ENCODE measurements around the gene NLRC5. TPM values are rescaled to one million over a fixed set of nuclear protein-coding genes. Genes with fewer than 3 reads are reported as not detected.

NLRC5 gene
- total RNA-seq, 1 experiment from 2014 or later, result 0.98 TPM

DNA sequence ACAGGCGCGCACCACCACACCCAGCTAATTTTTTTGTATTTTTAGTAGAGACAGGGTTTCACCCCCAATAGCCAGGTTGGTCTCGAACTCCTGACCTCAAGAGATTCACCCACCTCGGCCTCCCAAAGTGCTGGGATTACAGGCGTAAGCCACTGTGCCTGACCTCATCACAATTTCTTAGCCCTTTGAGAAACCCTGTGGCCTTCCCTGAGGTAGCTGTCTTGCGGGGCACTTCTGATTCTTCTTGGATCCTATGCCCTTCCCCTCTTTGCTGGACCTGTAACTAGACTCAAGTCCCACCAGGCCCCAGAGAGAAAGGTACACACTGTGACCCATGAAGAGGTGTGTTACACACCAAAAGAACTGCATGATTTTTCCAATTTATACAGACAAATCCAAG lies 41.1 kb upstream of the NLRC5 start:
- ChIA-PET POLR2A (ENCODE audit: unreplicated experiment) (no interaction called here), CTCF (no interaction called here)
- Histone ChIP-seq H3F3A (ENCODE audit: low read length, unreplicated experiment) (no peaks in the 10 kb centered on the region), H3K27me3 (ENCODE audit: low read length) (no peaks in the 10 kb centered on the region), H4K20me1 (ENCODE audit: low read length) (no peaks in the 10 kb centered on the region), H3K9ac (ENCODE audit: low read length) (no peak overlapping the region), H3K4me3 (ENCODE audit: low read length) (no peak overlapping the region), H3K27ac (ENCODE audit: low read length) (no peak overlapping the region), H3K4me1 (ENCODE audit: insufficient read depth, low read length) (peaks cover 17% of the 10 kb centered on the region), H3K36me3 (ENCODE audit: low read depth, low read length) (peaks cover 11% of the 10 kb centered on the region; the same call in 1 of the 2 replicates), H3K9me3 (ENCODE audit: low read length) (no peaks in the 10 kb centered on the region), H2AFZ (ENCODE audit: low read length) (no peak overlapping the region), H3K79me2 (ENCODE audit: low read length) (no peaks in the 10 kb centered on the region), H3K4me2 (ENCODE audit: low read length) (no peak overlapping the region), H3K9me2 (replicated peaks; ENCODE audit: low read length) (no peaks in the 10 kb centered on the region)
- no peak for ATAC-seq
- DNase-seq, result no peak
- TF ChIP-seq EZH2 (IDR thresholded peaks at IDR 0.05; ENCODE audit: low read length, unreplicated experiment) (no peak), EZH2phosphoT487 (IDR thresholded peaks at IDR 0.05; ENCODE audit: borderline replicate concordance, low read length) (no peak)
- TF ChIP-seq, protein P1, sequence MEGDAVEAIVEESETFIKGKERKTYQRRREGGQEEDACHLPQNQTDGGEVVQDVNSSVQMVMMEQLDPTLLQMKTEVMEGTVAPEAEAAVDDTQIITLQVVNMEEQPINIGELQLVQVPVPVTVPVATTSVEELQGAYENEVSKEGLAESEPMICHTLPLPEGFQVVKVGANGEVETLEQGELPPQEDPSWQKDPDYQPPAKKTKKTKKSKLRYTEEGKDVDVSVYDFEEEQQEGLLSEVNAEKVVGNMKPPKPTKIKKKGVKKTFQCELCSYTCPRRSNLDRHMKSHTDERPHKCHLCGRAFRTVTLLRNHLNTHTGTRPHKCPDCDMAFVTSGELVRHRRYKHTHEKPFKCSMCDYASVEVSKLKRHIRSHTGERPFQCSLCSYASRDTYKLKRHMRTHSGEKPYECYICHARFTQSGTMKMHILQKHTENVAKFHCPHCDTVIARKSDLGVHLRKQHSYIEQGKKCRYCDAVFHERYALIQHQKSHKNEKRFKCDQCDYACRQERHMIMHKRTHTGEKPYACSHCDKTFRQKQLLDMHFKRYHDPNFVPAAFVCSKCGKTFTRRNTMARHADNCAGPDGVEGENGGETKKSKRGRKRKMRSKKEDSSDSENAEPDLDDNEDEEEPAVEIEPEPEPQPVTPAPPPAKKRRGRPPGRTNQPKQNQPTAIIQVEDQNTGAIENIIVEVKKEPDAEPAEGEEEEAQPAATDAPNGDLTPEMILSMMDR (conservative IDR thresholded peaks at IDR 0.05; ENCODE audit: low read depth, low read length), result no peak
- no TSS peak for BruUV-seq (replicated peaks)
- intact Hi-C loops (cut with micrococcal nuclease), result loop anchor here (5.0 to 10.0 kb wide), 4 partner anchors 39 to 219 kb away; partner anchors contain the start of genes NLRC5 and SLC12A3

DNA sequence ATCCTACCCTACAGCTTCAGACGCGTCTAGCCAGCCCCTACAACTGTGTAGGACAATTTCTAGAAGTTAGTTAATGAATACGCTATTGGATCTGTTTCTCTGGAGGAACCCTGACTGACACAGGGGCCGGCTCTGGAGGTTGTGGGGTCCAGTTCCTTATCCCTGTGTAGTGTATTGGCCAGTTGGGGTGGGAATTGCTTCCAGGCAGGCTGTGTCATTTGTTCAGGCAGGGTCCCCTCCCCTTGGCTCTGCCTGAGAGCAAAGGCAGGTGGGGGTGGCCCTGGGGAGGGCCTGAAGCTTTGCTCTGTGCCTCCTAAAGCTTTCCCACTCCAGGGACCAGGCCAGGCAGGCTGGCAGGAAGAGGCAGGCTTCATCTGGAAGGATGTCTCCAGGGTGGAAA lies 39.3 kb upstream of the NLRC5 start:
- TF ChIP-seq, protein P1 (conservative IDR thresholded peaks at IDR 0.05; ENCODE audit: low read depth, low read length), result no peak
- no peak for TF ChIP-seq EZH2phosphoT487 (IDR thresholded peaks at IDR 0.05; ENCODE audit: borderline replicate concordance, low read length)
- no peak for TF ChIP-seq EZH2 (IDR thresholded peaks at IDR 0.05; ENCODE audit: low read length, unreplicated experiment)
- no peak for DNase-seq
- CTCF ChIA-PET, result no interaction called here
- Histone ChIP-seq H2AFZ (ENCODE audit: low read length) (no peak overlapping the region), H3K9me3 (ENCODE audit: low read length) (no peaks in the 10 kb centered on the region), H3K4me1 (ENCODE audit: insufficient read depth, low read length) (peaks cover 4% of the 10 kb centered on the region), H3K4me2 (ENCODE audit: low read length) (no peak overlapping the region), H3K9ac (ENCODE audit: low read length) (no peak overlapping the region), H3K27ac (ENCODE audit: low read length) (no peak overlapping the region), H3K36me3 (ENCODE audit: low read depth, low read length) (no peaks in the 10 kb centered on the region), H3F3A (ENCODE audit: low read length, unreplicated experiment) (no peaks in the 10 kb centered on the region), H4K20me1 (ENCODE audit: low read length) (no peaks in the 10 kb centered on the region), H3K27me3 (ENCODE audit: low read length) (no peaks in the 10 kb centered on the region), H3K4me3 (ENCODE audit: low read length) (no peak overlapping the region), H3K9me2 (replicated peaks; ENCODE audit: low read length) (no peaks in the 10 kb centered on the region), H3K79me2 (ENCODE audit: low read length) (no peaks in the 10 kb centered on the region)
- POLR2A ChIA-PET (ENCODE audit: unreplicated experiment), result no interaction called here
- intact Hi-C loops (cut with micrococcal nuclease), result no loop called here
- no TSS peak for BruUV-seq (replicated peaks)
- no peak for ATAC-seq

DNA sequence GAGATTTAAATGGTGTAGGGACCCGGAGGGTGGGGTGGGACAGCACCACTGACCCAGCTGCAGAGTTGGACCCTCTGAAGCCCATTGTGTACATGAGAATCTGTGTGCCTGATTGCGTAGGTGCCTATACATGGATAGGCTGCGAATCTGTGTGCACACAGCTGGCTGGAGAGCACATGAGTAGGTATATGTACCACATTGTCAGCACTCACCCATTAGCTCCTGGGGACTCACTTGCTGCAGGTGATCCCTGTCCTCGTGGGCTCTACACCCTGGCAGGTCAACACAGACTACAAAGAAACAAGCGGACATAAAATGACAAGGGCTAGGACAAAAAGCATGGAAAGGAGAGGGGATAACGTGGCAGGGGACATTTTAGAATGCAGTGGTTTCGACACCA lies 38.9 kb upstream of the NLRC5 start:
- CTCF ChIA-PET, result no interaction called here
- POLR2A ChIA-PET (ENCODE audit: unreplicated experiment), result interaction anchor here (0.7 kb wide), 1 partner anchor 49 kb away, joined by 4 read pairs; no protein-coding TSS in a partner anchor
- intact Hi-C loops (cut with micrococcal nuclease), result no loop called here

More for the DNA sequence above, 38.9 kb upstream of the NLRC5 start:
- Histone ChIP-seq H3K27ac (ENCODE audit: low read length) (no peak overlapping the region), H4K20me1 (ENCODE audit: low read length) (no peaks in the 10 kb centered on the region), H3K4me3 (ENCODE audit: low read length) (no peak overlapping the region), H2AFZ (ENCODE audit: low read length) (no peak overlapping the region), H3K4me1 (ENCODE audit: insufficient read depth, low read length) (peaks cover under 1% of the 10 kb centered on the region; the same call in 1 of the 2 replicates), H3K9me3 (ENCODE audit: low read length) (no peaks in the 10 kb centered on the region), H3K79me2 (ENCODE audit: low read length) (no peaks in the 10 kb centered on the region), H3K9me2 (replicated peaks; ENCODE audit: low read length) (no peaks in the 10 kb centered on the region), H3K27me3 (ENCODE audit: low read length) (no peaks in the 10 kb centered on the region), H3F3A (ENCODE audit: low read length, unreplicated experiment) (no peaks in the 10 kb centered on the region), H3K9ac (ENCODE audit: low read length) (no peak overlapping the region), H3K4me2 (ENCODE audit: low read length) (no peak overlapping the region), H3K36me3 (ENCODE audit: low read depth, low read length) (no peaks in the 10 kb centered on the region)
- DNase-seq, result no peak
- ATAC-seq, result no peak
- TF ChIP-seq, protein P1 (conservative IDR thresholded peaks at IDR 0.05; ENCODE audit: low read depth, low read length), result no peak
- no peak for TF ChIP-seq EZH2phosphoT487 (IDR thresholded peaks at IDR 0.05; ENCODE audit: borderline replicate concordance, low read length)
- TF ChIP-seq EZH2 (IDR thresholded peaks at IDR 0.05; ENCODE audit: low read length, unreplicated experiment), result no peak
- BruUV-seq (replicated peaks), result no TSS peak
